Putamen (tissue), 1 donor: ENCODE results near the gene ZNF423.
"Not testable (repeated sequence)": the region's sequence is repeated elsewhere in the genome, so short reads cannot be mapped to it uniquely, and the experiment has no call there.

ENCODE experiments used
- DNase-seq: peaks from one replicate; pipeline ENCODE4 v3.0.0-alpha.2; 2016; ENCODE audit warnings: low spot score

ZNF423 gene

DNA sequence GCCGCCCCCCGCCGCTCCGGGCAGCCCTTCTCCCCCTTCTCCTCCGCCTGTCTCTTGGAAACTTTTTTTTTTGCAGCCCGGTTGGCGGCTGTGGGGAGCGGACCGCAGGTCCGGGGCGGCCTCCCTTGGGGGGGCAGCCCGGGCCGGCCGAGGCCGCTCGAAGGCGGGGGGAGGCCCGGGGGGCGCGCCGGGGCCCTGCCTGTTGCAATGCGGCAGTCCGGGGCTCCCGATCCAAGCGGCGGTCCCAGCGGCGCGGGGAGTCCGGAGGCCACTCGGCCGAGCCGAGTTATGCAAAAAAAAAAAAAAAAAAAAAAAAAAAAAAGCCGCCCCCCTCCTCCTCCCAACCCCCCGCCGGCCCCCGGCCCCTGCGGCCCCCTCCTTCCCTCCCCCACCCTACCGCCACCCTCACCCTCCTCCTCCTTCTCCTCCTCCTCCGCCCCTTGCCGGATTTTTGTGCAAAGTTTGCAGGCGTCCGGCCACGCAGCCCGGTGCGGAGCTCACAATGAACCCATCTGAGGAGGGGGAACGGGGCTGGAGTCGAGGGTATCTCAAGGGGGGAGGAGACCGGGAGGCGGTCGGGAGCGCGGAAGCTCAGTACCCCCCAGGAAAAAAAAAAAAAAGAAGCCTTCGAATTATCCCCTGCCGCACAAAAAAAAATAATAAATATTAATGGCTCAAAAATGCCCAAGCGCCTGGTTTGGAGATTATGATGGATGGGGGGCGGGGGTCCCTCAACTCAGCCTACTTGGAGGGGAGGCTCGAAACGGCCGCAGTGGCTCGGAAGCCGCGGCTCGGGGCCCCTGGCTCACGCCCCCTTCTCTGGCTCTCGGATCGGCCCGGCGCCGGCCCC is at the start of gene ZNF423:
Gene ZNF423 (minus strand): TSS at position 291 of the 850 bp plus-strand sequence. CDS start 338 bp downstream, outside the sequence.
- DNase-seq = no peak

DNA sequence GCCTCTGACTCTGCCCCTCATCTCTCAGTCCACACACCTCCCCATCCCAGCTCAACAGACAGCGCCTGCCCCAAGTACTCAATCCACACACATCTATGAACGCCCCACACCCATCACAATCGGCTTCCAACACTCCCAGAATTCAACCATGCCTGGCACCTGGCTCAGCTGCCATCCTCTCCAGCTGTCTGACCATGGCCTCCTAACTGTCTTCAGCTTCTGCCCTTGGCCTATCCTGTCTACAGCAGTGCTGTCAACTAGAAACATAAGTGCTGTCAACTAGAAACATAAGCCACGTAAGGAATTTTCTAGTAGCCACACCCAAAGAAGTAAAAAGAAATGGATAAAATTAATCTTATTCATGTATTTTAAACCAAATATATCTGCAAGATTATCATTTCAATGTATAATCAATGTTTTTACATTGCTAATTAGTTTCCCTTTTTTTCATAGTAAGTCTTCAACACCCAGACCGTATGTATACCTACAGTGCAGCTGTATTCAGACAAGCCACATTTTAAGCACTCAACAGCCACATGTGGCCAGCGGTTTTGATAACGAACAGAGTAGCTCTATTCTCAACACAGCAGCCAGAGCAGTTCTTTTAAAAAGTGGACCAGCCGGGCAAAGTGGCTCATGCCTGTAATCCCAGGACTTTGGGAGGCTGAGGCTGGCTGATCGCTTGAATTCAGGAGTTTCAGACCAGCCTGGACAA is 48.6 kb upstream of the ZNF423 start:
- no peak for DNase-seq

DNA sequence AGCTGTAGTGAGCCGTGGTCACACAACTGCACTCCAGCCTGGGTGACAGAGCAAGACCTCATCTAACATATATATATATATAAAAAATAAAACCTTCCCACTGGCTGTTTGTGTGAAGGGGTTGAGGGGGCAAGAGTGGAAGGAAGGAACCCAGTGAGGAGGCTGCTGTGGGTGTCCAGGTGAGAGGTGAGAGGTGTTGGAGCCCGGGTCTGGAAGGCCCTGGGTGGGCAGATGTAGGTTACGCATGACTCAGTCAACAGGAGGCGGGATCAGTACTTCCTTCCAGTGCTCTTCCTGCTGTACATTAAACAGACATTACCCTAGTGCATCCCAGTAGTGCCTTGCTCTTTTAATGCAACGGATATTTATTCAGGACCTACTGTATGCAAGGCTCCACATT is 47.0 kb upstream of the ZNF423 start:
- DNase-seq = no peak

DNA sequence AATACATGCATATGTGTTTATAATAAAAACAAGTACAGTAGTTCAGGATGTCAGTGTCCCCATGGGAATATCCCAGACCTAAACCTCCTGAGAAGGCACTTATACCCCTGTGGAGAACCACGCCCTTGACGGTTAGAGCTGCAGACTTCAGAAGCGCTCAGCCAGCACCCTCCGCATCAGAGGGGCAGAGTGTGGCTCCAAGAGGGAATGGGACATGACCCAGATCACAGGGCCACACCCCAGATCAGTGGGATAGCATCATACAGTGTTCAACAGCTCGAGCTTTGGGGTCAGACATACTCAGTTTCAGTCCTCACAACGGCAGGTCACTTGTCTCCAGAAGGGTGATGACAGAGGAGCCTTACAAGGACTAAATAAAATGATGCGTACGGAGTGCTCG is 45.8 kb upstream of the ZNF423 start:
- no peak for DNase-seq

DNA sequence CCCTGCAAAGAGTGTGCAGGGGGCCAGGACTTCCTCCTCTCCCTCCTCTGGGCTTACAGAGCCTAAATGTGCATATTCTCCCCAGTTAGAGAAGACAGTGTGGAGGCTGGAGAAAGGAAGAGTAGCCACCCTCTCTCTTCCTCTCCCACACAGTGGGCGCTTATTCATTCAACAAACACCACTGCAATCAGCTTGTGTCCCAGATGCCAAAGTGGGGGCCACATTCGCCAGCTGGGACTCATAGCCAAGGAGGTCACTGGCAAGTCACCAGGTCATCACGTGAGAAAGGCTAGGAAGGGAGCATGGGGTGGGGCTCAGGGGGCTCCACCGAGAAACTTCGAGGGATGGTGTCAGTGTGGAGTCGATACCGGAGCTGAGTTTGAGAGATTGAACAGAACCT is 45.0 kb upstream of the ZNF423 start:
- no peak for DNase-seq

DNA sequence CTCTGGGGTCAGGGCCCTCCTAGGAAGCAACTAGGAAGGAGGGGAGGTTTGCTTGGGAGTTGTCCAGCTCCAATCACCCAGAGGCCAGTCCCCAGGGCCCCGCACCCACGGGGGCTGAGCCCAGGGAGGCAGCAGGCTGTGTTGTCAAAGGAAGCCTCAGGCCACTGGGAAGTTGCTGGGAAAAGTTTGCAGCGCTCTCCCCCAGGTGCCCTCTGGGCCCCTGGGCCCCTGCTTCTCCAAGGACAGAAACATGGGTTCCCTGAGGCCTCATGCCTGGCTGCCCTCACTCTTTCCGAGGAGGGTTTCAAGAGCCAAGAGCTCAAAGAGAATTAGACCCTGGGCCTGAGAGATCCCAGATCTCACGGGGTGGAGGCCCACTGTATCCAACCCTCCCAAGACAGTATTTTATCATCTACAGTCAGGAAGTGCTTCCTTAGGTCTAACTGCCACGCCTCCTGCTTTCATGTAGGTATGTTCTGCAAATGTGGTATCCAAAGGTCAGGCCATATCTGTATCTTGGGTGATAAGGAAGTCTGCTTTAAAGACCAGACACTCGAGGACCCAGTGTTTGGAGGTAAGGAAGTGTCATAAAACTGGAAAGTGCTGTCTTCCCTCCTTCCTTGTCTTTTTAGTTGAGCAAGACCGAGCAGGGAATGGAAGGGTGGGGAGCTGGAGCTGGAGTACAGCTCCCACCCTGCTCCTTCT is 44.2 kb upstream of the ZNF423 start:
- DNase-seq = no peak

DNA sequence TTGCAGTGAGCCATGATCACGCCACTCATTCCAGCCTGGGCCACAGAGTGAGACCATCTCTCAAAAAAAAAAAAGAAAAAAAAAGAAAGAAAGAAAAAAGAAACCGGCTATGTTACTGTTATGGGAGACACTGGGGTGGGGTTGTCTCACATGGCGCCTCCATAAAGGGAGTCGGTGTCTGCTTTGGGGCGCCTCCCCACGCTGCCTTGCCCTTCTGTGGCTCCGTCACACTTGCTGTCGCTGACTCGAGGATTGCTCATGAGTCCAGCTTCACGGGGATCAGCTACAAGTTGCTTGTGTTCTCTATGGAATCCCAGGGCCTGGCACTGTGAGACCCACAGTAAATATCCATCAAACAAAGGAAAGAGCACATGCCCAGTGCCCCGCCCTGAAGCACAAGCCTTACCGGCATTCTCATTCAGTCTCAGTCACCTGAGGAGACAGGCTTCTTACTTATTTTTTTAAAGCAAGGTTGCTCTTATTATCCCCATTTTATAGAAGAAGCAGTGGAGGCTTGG is 40.6 kb upstream of the ZNF423 start:
- no peak for DNase-seq

DNA sequence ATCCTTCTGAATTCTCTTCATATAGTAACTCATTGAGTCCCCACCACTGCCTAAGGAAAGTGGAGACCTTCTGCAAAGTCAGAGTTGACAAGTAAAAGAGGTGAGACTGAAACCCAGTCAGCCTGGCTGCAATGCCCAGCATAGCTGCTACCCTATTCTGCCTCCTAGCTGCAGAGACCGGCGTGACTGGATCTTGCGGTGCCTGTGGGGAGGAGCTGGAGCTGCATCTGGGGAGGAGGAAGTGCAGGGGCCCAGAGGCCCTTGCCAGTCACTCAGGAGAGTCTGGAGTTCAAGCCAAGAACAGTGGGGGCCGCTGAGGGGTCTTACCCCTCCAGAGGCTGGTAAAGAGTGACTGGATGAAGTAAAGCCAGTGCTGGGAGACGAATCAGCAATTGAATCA is 35.0 kb upstream of the ZNF423 start:
- no peak for DNase-seq

DNA sequence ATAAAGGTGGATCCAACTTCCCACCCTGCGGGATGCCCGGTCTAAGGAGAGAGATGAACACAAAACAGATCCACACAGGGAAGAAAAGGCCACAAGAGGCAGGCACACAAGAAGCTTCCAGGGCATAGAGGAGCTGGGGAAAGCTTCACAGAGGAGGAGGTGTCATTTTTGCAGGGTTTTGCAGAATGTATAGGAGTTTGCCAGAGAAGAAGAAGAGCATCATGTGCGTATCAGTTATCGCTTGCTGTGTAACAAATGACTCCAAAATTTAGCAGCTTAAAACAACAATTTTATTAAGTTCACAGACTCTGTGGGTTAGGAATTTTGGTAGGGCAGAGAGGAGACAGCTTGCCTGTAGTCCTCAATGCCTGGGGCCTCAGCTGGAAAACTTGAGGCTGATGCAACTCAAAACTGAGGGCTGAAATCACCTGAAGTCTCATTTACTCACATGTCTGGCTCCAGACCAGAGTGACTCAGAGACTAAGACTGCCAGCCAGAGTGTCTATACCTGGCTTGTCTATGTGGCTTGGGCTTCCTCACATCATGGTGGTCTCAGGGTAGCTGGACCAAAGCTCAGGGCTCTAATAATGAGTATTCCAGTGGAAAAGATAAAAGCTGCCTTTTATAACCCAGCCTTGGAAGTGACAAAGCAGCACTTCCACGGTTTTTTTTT is 33.9 kb upstream of the ZNF423 start:
- no peak for DNase-seq

DNA sequence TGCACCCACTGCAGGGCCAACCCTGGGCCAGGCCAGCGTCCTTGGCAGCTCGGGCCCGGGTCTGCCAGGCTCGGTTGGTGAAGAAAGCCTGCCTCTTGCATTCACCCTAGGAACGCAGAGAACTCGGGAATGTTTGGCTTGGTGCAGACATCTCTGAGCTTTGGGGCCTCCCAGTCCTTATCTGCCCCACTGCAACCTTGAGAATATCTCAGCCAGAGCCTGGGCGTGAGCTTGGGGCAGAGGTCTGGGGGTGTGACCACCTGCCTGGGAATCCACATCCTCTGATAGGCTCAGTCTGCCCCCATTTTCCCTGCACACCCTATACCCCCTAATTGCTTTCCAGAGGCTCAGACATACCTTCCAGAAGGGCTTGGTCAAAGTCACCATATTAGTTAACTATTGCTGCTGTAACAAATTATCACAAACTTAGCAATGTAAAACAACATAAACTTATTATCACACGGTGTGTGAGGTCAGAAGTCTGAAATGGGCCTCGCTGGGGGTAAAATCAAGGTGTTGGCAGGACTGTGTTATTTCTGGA is 30.7 kb upstream of the ZNF423 start:
- no peak for DNase-seq

DNA sequence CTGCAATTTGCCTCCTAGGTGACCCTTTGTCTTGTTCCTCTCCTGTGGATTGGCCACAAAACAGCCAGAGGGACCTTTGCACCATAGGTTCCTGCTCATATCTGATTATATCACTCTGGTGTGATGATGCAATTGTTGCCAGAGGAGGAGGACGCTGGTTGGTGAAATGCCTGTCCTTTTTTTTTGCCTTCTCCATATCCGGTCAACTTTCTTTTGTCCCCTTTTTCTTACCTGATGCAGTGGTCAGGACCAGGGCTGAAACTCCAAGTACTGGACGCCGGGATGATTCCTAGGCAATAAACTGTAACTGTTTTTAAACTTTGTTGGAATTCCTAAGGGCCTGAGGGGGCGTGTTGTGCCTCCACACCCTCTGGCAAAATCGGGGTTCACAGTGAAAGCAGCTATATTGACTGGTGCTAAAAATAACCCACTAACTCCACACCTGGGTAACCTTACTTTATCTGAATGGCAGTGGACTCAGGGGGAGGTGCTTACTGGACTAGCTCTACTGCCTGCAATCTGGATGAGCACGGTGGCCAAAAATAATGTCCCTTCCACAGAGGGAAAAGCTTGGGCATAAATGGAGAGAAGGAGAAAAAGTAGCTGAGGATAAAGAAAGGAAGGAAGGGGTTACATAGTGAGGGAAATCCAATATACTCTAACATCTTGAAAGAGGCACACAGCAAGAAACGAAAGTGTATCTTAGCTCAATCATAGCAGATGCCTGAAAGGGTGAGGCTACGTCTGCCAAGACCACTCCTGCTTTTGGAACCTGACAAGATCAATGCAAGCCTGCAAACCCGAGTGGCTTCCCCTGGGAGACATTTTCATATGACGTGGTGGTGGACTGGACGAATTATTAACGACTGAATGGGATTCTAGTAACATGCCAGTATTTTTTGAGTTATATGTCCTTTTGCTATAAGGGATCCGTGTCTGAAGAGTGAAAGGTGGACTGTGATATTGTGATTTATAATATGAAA is 28.4 kb upstream of the ZNF423 start:
- no peak for DNase-seq

DNA sequence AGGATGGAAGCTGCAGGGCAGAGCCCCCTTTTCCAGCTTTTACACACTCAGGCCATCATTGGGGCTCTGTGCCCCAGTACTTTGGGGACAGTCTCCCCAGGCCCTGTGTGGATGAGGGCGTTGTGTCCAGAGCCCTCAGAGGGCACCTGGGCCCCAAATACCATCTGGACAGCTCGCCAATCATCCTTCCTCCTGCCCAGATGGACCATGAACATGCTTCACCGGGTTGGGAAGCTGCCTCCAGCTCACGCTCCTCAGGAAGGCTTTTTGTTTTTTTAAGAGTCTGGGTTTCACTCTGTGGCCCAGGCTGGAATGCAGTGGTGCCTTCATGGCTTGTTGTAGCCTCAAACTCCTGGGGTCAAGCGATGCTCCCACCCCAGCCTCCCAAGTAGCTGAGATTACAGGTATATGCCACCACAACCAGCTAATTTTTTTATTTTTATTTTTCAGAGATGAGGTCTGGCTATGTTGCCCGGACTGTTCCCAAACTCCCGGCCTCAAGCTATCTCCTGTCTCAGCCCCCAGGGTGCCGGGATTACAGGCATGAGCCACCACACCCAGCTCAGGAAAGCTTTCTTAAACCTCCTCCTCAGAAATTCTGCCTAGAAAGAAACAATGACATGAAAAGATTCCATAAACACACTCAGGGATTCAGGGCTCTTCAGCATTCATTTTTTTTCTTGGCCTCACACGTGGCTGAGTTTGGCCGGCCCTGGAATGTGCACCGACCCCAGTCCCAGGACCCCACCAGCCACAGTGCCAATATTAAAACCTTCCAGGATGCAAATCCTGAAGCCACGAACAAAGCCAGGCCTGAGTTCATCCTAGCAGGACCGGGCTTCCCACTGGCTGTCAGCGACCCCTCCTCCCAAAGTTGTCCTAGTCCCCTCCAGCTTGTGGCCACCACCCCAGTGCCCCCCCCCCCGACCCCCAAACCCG is 27.4 kb upstream of the ZNF423 start:
- DNase-seq = no peak

DNA sequence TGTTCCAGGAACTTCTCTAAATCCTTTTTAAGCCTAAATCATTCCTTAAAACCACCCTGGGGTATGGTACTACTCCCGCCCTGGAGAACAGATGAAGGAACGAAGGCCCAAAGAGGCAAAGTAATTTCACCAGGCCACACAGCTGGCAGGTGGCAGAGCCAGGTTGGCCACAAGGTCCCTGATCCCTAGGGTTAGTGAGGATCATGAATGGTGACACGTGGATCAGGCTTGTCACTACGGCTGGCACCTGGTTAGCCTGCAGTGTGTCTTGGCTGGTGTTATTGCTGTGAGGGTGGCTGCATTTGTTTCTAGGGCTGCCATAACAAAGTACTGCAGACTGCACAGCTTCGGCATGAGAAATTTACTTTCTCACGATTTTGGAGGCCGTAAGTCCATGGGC is 26.0 kb upstream of the ZNF423 start:
- no peak for DNase-seq

DNA sequence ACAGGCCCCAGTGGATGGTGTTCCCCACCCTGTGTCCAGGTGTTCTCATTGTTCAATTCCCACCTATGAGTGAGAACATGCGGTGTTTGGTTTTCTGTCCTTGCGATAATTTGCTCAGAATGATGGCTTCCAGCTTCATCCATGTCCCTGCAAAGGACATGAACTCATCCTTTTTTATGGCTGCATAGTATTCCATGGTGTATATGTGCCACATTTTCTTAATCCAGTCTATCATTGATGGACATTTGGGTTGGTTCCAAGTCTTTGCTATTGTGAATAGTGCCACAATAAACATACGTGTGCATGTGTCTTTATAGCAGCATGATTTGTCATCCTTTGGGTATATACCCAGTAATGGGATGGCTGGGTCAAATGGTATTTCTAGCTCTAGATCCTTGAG is 22.6 kb upstream of the ZNF423 start:
- DNase-seq = not testable (repeated sequence)

DNA sequence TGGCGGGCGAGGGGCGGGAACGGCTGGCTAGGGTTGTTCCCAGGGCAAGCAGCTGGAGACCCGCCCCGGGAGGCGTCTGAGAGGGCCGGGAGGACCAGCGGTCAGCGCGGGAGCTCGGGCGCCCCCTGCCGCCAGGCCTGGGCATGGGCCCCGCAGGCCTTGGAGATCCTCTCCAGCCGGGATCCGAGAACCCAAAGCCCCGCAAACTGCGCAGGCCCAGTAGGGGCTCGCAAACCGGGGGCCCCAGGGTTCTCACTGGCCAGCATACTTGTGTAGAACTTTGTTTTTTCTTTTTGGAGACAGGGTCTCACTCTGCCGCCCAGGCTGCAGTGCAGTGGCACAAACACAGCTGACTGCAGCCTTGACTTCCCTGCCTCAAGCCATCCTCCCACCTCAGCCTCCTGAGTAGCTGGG is 20.8 kb upstream of the ZNF423 start:
- no peak for DNase-seq

DNA sequence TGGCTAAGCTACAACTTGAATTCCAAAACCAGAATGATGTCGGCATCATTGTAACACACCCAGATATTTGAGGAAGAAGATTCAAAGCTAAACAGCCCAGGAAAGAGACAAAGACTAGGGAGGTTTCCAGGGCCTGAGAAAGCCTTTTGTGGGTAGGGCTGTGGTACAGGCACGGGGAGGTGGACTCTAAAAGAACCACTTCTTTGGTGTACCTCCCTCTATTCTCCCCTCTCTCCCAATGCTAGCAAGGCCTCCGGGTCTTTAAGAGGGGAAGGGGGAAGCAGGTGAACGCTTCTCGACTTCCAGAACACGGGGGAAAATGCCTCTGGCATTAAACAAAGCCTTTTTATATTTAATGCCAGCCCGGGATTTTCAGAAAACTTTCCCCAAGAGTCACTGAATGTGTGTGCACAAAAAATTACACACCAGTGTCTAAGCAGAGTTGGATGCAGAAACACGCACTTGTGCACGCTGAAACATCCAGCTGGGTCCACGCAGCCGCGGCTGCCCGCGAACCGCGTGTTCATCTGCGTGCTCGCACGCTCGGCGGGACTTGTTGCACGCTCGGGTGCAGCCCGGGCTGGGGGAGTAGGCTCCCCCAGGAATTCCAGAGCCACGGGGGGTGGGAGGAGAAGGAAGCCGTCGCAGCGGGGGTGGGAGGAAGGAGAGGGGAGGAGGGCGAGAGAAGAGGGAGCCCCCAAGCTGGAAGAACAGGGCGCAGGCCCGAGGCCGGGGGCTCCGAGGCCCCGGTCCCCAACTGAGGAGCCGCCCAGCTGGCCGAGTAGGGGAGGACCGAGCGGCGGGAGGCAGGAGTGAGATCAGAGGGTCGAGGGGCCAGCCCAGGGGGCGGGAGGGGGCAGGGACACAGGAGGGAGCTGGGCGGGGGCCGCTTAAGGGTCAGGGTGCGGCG is 20.1 kb upstream of the ZNF423 start:
- no peak for DNase-seq

DNA sequence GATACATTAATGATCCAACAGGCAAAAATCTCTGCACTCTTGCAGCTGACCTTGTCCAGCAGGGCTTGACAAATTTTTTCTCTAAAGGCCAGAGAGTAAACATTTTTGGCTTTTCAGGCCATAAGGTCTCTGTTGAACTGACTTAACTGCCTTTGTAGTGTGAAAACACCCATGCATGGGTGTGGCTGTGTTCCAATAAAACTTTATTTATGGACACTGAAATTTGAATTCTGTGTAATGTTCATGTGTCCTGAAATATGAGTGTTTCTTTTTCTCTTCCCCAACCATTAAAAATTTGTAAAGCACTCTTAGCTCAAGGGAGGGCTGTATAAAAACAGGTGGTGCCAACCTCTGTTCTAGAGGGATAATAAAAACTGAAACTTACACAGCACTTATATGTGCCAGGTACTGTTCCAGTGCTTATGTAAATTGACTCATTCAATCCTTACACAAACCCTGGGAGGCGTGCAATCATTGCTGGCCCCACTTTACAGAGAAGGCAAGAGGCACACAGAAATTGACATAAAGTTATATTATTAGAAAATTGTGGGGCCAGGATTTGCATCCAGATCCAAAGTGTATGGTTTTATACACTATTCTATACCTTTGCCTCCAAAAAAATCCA is 18.8 kb upstream of the ZNF423 start:
- DNase-seq = no peak

DNA sequence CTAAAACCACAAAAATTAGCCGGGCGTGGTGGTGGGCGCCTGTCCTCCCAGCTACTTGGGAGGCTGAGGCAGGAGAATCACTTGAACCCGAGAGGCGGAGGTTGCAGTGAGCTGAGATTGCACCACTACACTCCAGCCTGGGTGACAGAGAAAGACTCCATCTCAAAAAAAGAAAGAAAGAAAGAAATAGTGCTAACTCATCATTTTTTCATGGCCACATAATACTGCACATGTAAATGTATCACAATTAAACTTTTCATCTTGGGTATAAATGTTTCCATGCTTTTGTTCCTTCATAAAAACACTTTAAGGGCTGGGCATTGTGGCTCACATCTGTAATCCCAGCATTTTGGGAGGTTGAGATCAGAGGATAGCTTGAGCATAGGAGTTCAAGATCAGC is 15.9 kb upstream of the ZNF423 start:
- not testable (repeated sequence) for DNase-seq
